Fibroblast of skin of back (primary cell): ENCODE data around the gene PCDHB7.
"Not testable (repeated sequence)": the region's sequence is repeated elsewhere in the genome, so short reads cannot be mapped to it uniquely, and the experiment has no call there.

Experiments
- DNase-seq: peaks from one replicate; pipeline ENCODE4 v3.0.0-alpha.2; 2013

The PCDHB7 gene

DNA sequence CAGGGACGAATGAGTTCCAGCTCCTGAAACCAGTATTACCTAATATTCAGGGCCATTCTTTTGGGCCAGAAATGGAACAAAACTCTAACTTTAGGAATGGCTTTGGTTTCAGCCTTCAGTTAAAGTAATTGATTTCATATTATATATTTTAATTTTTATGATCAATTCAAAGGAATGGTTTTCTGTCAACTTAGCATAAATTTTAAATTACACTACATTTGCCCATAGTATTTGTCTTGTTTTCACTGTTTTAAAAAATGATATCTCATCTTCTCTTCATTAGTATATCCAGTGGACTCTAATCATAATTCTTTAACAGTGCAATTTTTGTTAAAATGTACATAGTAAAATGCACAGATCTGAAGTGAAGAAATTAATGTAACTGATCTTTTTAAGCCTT, 7.9 kb downstream of the PCDHB7 start:
- no peak for DNase-seq

GRCh38 chr5:141182248-141182647, 9.8 kb downstream of the PCDHB7 start, which contains the start of gene PCDHB16:
Gene PCDHB16 (plus strand): TSS chr5:141182387. CDS start chr5:141182560, 173 bp downstream.
- peak; percentile 25 for DNase-seq

DNA sequence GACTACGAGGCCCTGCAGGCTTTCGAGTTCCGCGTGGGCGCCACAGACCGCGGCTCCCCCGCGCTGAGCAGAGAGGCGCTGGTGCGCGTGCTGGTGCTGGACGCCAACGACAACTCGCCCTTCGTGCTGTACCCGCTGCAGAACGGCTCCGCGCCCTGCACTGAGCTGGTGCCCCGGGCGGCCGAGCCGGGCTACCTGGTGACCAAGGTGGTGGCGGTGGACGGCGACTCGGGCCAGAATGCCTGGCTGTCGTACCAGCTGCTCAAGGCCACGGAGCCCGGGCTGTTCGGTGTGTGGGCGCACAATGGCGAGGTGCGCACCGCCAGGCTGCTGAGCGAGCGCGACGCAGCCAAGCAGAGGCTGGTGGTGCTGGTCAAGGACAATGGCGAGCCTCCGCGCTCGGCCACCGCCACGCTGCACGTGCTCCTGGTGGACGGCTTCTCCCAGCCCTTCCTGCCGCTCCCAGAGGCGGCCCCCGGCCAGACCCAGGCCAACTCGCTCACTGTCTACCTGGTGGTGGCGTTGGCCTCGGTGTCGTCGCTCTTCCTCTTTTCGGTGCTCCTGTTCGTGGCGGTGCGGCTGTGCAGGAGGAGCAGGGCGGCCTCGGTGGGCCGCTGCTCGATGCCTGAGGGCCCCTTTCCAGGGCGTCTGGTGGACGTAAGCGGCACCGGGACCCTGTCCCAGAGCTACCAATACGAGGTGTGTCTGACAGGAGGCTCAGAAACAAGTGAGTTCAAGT, 11.8 kb downstream of the PCDHB7 start:
- not testable (repeated sequence) for DNase-seq

DNA sequence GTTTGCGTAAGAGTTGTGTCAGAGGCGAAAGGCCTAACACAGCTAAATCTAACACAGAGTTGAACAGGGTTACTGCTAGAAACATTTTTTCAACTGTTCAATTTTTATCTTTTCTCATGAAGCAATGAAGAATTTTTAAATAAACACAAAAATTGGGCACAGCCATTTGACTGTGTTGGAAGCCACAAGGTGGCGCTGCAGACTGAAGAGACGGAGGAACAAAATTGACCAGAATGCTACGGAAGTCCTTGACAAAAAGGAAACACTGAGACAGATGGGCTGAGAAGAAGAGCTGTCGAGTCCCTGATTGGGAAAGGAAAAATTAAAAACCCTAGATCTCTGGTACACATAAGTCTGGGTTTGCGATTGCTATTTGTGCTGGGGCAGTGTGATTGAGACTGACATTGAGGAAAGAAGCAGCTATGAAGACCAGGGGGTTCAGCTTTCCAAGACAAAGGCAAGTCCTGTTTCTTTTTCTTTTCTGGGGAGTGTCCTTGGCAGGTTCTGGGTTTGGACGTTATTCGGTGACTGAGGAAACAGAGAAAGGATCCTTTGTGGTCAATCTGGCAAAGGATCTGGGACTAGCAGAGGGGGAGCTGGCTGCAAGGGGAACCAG, 14.6 kb downstream of the PCDHB7 start, which contains the start of gene PCDHB9:
Gene PCDHB9 (plus strand): TSS at position 265 of the 616 bp plus-strand sequence. CDS start 158 bp downstream, at position 423.
- DNase-seq = peak; percentile 7

GRCh38 chr5:141188682-141189081, 16.2 kb downstream of the PCDHB7 start:
- DNase-seq = not testable (repeated sequence)

DNA sequence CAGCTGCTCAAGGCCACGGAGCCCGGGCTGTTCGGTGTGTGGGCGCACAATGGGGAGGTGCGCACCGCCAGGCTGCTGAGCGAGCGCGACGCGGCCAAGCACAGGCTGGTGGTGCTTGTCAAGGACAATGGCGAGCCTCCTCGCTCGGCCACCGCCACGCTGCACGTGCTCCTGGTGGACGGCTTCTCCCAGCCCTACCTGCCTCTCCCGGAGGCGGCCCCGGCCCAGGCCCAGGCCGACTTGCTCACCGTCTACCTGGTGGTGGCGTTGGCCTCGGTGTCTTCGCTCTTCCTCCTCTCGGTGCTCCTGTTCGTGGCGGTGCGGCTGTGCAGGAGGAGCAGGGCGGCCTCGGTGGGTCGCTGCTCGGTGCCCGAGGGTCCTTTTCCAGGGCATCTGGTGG, 16.7 kb downstream of the PCDHB7 start:
- DNase-seq = not testable (repeated sequence)

GRCh38 chr5:141192110-141192725, 19.8 kb downstream of the PCDHB7 start, which contains the start of gene PCDHB10:
Gene PCDHB10 (plus strand): TSS chr5:141192353. CDS start chr5:141192553, 200 bp downstream.
- DNase-seq = peak; percentile 7

DNA sequence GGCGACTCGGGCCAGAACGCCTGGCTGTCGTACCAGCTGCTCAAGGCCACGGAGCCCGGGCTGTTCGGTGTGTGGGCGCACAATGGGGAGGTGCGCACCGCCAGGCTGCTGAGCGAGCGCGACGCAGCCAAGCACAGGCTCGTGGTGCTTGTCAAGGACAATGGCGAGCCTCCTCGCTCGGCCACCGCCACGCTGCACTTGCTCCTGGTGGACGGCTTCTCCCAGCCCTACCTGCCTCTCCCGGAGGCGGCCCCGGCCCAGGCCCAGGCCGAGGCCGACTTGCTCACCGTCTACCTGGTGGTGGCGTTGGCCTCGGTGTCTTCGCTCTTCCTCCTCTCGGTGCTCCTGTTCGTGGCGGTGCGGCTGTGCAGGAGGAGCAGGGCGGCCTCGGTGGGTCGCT, 21.9 kb downstream of the PCDHB7 start:
- DNase-seq = not testable (repeated sequence)

- no peak for DNase-seq
Measured at GRCh38 chr5:141196363-141196762, 23.9 kb downstream of the PCDHB7 start.

- DNase-seq = no peak
Measured at GRCh38 chr5:141199359-141200235, 27.2 kb downstream of the PCDHB7 start, which contains the start of gene PCDHB11. Gene PCDHB11 (plus strand): TSS chr5:141199627. CDS start chr5:141199775, 148 bp downstream.

DNA sequence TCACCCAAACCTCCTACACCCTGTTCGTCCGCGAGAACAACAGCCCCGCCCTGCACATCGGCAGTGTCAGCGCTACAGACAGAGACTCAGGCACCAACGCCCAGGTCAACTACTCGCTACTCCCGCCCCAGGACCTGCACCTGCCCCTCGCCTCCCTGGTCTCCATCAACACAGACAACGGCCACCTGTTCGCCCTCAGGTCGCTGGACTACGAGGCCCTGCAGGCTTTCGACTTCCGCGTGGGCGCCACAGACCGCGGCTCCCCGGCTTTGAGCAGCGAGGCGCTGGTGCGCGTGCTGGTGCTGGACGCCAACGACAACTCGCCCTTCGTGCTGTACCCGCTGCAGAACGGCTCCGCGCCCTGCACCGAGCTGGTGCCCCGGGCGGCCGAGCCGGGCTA, 28.7 kb downstream of the PCDHB7 start:
- DNase-seq = not testable (repeated sequence)

DNA sequence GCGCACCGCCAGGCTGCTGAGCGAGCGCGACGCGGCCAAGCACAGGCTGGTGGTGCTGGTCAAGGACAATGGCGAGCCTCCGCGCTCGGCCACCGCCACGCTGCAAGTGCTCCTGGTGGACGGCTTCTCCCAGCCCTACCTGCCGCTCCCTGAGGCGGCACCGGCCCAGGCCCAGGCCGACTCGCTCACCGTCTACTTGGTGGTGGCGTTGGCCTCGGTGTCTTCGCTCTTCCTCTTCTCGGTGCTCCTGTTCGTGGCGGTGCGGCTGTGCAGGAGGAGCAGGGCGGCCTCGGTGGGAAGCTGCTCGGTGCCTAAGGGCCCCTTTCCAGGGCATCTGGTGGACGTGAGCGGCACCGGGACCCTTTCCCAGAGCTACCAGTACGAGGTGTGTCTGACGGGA, 29.2 kb downstream of the PCDHB7 start:
- not testable (repeated sequence) for DNase-seq

GRCh38 chr5:141208478-141208877, 36.0 kb downstream of the PCDHB7 start, which contains the start of gene PCDHB12:
Gene PCDHB12 (plus strand): TSS chr5:141208719. CDS start chr5:141208908, 189 bp downstream.
- DNase-seq = no peak

DNA sequence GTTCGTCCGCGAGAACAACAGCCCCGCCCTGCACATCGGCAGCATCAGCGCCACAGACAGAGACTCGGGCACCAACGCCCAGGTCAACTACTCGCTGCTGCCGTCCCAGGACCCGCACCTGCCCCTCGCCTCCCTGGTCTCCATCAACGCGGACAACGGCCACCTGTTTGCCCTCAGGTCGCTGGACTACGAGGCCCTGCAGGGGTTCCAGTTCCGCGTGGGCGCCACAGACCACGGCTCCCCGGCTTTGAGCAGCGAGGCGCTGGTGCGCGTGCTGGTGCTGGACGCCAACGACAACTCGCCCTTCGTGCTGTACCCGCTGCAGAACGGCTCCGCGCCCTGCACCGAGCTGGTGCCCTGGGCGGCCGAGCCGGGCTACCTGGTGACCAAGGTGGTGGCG, 37.8 kb downstream of the PCDHB7 start:
- not testable (repeated sequence) for DNase-seq

GRCh38 chr5:141210849-141211248, 38.4 kb downstream of the PCDHB7 start:
- DNase-seq = not testable (repeated sequence)

DNA sequence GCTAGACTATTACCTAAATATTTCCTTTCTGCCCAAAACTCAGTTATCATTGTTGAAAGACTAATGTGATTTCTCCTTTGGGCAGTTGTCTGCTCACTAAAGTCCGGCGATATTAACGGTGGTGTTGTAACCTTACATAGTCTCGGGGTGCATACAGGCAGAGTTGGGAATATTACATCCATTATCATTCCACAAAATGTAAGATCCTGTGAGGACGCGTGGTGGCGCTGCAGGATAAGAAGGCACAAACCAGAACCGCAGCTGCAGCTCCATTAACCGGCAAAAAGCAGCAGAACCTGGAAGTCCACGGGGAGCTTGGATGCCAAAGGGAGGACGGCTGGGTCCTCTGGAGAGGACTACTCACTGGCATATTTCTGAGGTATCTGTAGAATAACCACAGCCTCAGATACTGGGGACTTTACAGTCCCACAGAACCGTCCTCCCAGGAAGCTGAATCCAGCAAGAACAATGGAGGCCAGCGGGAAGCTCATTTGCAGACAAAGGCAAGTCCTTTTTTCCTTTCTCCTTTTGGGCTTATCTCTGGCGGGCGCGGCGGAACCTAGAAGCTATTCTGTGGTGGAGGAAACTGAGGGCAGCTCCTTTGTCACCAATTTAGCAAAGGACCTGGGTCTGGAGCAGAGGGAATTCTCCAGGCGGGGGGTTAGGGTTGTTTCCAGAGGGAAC, 41.4 kb downstream of the PCDHB7 start, which contains the start of gene PCDHB13:
Gene PCDHB13 (plus strand): TSS at position 264 of the 684 bp plus-strand sequence. CDS start 205 bp downstream, at position 469.
- DNase-seq = peak; percentile 9

- DNase-seq = not testable (repeated sequence)
Measured at GRCh38 chr5:141214583-141214982, 42.1 kb downstream of the PCDHB7 start.

DNA sequence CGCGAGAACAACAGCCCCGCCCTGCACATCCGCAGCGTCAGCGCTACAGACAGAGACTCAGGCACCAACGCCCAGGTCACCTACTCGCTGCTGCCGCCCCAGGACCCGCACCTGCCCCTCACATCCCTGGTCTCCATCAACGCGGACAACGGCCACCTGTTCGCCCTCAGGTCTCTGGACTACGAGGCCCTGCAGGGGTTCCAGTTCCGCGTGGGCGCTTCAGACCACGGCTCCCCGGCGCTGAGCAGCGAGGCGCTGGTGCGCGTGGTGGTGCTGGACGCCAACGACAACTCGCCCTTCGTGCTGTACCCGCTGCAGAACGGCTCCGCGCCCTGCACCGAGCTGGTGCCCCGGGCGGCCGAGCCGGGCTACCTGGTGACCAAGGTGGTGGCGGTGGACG, 43.1 kb downstream of the PCDHB7 start:
- not testable (repeated sequence) for DNase-seq

DNA sequence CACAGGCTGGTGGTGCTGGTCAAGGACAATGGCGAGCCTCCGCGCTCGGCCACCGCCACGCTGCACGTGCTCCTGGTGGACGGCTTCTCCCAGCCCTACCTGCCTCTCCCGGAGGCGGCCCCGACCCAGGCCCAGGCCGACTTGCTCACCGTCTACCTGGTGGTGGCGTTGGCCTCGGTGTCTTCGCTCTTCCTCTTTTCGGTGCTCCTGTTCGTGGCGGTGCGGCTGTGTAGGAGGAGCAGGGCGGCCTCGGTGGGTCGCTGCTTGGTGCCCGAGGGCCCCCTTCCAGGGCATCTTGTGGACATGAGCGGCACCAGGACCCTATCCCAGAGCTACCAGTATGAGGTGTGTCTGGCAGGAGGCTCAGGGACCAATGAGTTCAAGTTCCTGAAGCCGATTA, 43.6 kb downstream of the PCDHB7 start:
- not testable (repeated sequence) for DNase-seq

GRCh38 chr5:141223112-141223783, 50.8 kb downstream of the PCDHB7 start, which contains the start of gene PCDHB14:
Gene PCDHB14 (plus strand): TSS chr5:141223343. CDS start chr5:141223506, 163 bp downstream.
- peak; percentile 12 for DNase-seq
